ENCODE measurements around the gene NR6A1. TPM values are rescaled to one million over a fixed set of nuclear protein-coding genes. Genes with fewer than 3 reads are reported as not detected.

The NR6A1 gene
- total and polyA plus RNA-seq, 2 of the 13 experiments (the other 11 are each of a cell fraction or from before 2014, with no cell fraction given) = 28.1 to 31.5 TPM

GRCh38 chr9:124802426-124802825, 31.3 kb upstream of the NR6A1 start:
- no peak overlapping the region for H3K4me2 ChIP-seq (ENCODE audit: low read depth, low read length)
- no peaks in the 10 kb centered on the region for H3K36me3 ChIP-seq (replicated peaks in 1 of 2; ENCODE audit: control insufficient read depth in 1 of 2, insufficient read depth in 2 of 2, low read length in 2 of 2)
- TF ChIP-seq RXRA (CRISPR knock-in tag; IDR thresholded peaks at IDR 0.05) (no peak), BCL6 (CRISPR knock-in tag; IDR thresholded peaks at IDR 0.05) (no peak), ZNF432 (CRISPR knock-in tag; IDR thresholded peaks at IDR 0.05; ENCODE audit: borderline replicate concordance) (no peak), EP300 (IDR thresholded peaks at IDR 0.05; ENCODE audit: low read depth in 2 of 2, low read length in 2 of 2) (no peak), EP300 (CRISPR knock-in tag; IDR thresholded peaks at IDR 0.05; ENCODE audit: borderline replicate concordance) (no peak), ATF2 (CRISPR knock-in tag; IDR thresholded peaks at IDR 0.05) (no peak), KDM1A (CRISPR knock-in tag; IDR thresholded peaks at IDR 0.05) (no peak), KDM2A (CRISPR knock-in tag; IDR thresholded peaks at IDR 0.05; ENCODE audit: borderline replicate concordance, low read depth) (no peak), ATF5 (CRISPR knock-in tag; IDR thresholded peaks at IDR 0.05; ENCODE audit: low read depth) (no peak), RBFOX2 (IDR thresholded peaks at IDR 0.05; ENCODE audit: low read depth, low read length) (no peak), NR2F2 (IDR thresholded peaks at IDR 0.05; ENCODE audit: borderline replicate concordance, low read depth) (no peak), TBX2 (CRISPR knock-in tag; IDR thresholded peaks at IDR 0.05; ENCODE audit: borderline replicate concordance) (no peak), ZFX (CRISPR knock-in tag; IDR thresholded peaks at IDR 0.05; ENCODE audit: low read depth) (no peak), ZNF598 (CRISPR knock-in tag; IDR thresholded peaks at IDR 0.05; ENCODE audit: borderline replicate concordance) (no peak), ZNF780A (CRISPR knock-in tag; IDR thresholded peaks at IDR 0.05) (no peak)
- TF ChIP-seq, protein P1, sequence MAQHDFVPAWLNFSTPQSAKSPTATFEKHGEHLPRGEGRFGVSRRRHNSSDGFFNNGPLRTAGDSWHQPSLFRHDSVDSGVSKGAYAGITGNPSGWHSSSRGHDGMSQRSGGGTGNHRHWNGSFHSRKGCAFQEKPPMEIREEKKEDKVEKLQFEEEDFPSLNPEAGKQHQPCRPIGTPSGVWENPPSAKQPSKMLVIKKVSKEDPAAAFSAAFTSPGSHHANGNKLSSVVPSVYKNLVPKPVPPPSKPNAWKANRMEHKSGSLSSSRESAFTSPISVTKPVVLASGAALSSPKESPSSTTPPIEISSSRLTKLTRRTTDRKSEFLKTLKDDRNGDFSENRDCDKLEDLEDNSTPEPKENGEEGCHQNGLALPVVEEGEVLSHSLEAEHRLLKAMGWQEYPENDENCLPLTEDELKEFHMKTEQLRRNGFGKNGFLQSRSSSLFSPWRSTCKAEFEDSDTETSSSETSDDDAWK (CRISPR knock-in tag; IDR thresholded peaks at IDR 0.05) = no peak
- TF ChIP-seq, protein P2, sequence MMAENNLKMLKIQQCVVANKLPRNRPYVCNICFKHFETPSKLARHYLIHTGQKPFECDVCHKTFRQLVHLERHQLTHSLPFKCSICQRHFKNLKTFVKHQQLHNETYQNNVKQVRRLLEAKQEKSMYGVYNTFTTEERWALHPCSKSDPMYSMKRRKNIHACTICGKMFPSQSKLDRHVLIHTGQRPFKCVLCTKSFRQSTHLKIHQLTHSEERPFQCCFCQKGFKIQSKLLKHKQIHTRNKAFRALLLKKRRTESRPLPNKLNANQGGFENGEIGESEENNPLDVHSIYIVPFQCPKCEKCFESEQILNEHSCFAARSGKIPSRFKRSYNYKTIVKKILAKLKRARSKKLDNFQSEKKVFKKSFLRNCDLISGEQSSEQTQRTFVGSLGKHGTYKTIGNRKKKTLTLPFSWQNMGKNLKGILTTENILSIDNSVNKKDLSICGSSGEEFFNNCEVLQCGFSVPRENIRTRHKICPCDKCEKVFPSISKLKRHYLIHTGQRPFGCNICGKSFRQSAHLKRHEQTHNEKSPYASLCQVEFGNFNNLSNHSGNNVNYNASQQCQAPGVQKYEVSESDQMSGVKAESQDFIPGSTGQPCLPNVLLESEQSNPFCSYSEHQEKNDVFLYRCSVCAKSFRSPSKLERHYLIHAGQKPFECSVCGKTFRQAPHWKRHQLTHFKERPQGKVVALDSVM (CRISPR knock-in tag; IDR thresholded peaks at IDR 0.05) = no peak
- H3K4me1 ChIP-seq (ENCODE audit: insufficient read depth, low read length) = peaks cover 4% of the 10 kb centered on the region
- peaks cover 7 to 35% of the 10 kb centered on the region in 2 experiments; a peak in 4 of 5 replicates for H3K27me3 ChIP-seq (ENCODE audit: control insufficient read depth in 1 of 2, insufficient read depth in 2 of 2, low read length in 2 of 2)
- WGBS (ENCODE audit: low lambda C conversion rate) = no CpG with 5 or more reads among the region's 3 CpGs
- no peak for DNase-seq (ENCODE audit: low spot score)
- no peaks in the 10 kb centered on the region for H3K9me3 ChIP-seq (ENCODE audit: low read length)
- in situ Hi-C loops (cut with HindIII; ENCODE audit: extremely low pct_ligation_motif_present, low pct_unique_long_range_greater_than_20kb) = no loop called here
- ChIA-PET POLR2A (interaction anchor here (1.6 kb wide), 1 partner anchor 16 kb away, joined by 3 read pairs; no protein-coding TSS in a partner anchor), CTCF (ENCODE audit: low intra/inter-chr PET ratio, low total read pairs) (no interaction called here)
- no peak overlapping the region for H3K27ac ChIP-seq (ENCODE audit: extremely low read length, insufficient read depth, low read length)
- intact Hi-C loops (cut with micrococcal nuclease; ENCODE audit: unreplicated experiment) = no loop called here
- no TSS peak for BruUV-seq (replicated peaks)
- H2AFZ ChIP-seq (ENCODE audit: low read length) = no peak overlapping the region
- ATAC-seq = no peak
- H3K79me2 ChIP-seq (ENCODE audit: insufficient read depth, low read length) = no peaks in the 10 kb centered on the region
- FAIRE-seq = no peak
- no peak overlapping the region for H3K9ac ChIP-seq (ENCODE audit: insufficient read depth, low read depth, low read length)
- no peaks in the 10 kb centered on the region for H4K20me1 ChIP-seq (ENCODE audit: insufficient read depth, low read length)
- no peak overlapping the region for H3K4me3 ChIP-seq (replicated peaks in 1 of 3; ENCODE audit: insufficient read depth in 1 of 3, low read depth in 2 of 3, low read length in 3 of 3)
